IMR-90 (cell line): ENCODE data around the gene ATF7IP. TPM values are rescaled to one million over a fixed set of nuclear protein-coding genes. Genes with fewer than 3 reads are reported as not detected.

Source experiments
- ATAC-seq: fragments of 200-7000 bp; cut with Tn5 transposase; 2 replicates; pipeline ENCODE4 v1.9.1; 2020; ENCODE audit warnings: low read depth, mild to moderate bottlenecking, moderate library complexity
- BruUV-seq: library from RNA; stranded (reverse); fragments of 400-500 nt; replicated peaks from 2 replicates; lab custom pipeline; 2021; lab: Mats Ljungman, UMichigan
- CTCF ChIA-PET: fragments of 300-600 bp; formaldehyde crosslinking; extraction: SDS; loops from one replicate; lab custom pipeline; 2021; ENCODE audit warnings: antibody characterized with exemption; lab: Yijun Ruan, JAX
- POLR2A ChIA-PET: fragments of 300-600 bp; sonication (Branson Sonifier 250); formaldehyde crosslinking; loops from one replicate; lab custom pipeline; 2022; ENCODE audit warnings: antibody characterized with exemption; ENCODE audit not compliant: unreplicated experiment; lab: Charles Lee
- DNase-seq: peaks from one replicate; pipeline ENCODE4 v3.0.0; 2013
- H2AFZ ChIP-seq: replicated peaks from 2 replicates; pipeline ENCODE3; 2013; ENCODE audit warnings: low read length, mild to moderate bottlenecking; ENCODE audit not compliant: poor library complexity
- H2AK5ac ChIP-seq: 2 replicates; pipeline ENCODE4 v1.6.1; 2013; ENCODE audit warnings: low read depth, low read length, inconsistent platforms
- H2AK9ac ChIP-seq: replicated peaks from 2 replicates; pipeline ENCODE3; 2013; ENCODE audit warnings: mild to moderate bottlenecking, low read depth, low read length, moderate library complexity; ENCODE audit not compliant: poor library complexity
- H2BK120ac ChIP-seq: 2 replicates; pipeline ENCODE4 v1.6.1; 2013; ENCODE audit warnings: low read depth, low read length, inconsistent platforms
- H2BK15ac ChIP-seq: 3 replicates; pipeline ENCODE4 v1.6.1; 2013; ENCODE audit warnings: low read depth, low read length, inconsistent platforms
- H2BK20ac ChIP-seq: 2 replicates; pipeline ENCODE4 v1.6.1; 2013; ENCODE audit warnings: low read depth, mild to moderate bottlenecking, inconsistent platforms, low read length, moderate library complexity
- H2BK5ac ChIP-seq: 2 replicates; pipeline ENCODE4 v1.6.1; 2013; ENCODE audit warnings: mild to moderate bottlenecking, low read depth, low read length, inconsistent platforms; ENCODE audit not compliant: poor library complexity, severe bottlenecking
- H3K14ac ChIP-seq: replicated peaks from 2 replicates; pipeline ENCODE4 v1.6.1; 2013; ENCODE audit warnings: low read depth, low read length, inconsistent platforms
- H3K18ac ChIP-seq: 2 replicates; pipeline ENCODE4 v1.6.1; 2013; ENCODE audit warnings: low read depth, low read length, control low read depth
- H3K23ac ChIP-seq: 2 replicates; pipeline ENCODE4 v1.6.1; 2013; ENCODE audit warnings: low read depth, low read length, inconsistent platforms
- H3K27ac ChIP-seq: 2 replicates; pipeline ENCODE4 v1.5.1; 2013; ENCODE audit warnings: mild to moderate bottlenecking, control low read depth, low read length; ENCODE audit not compliant: insufficient read depth
- H3K27me3 ChIP-seq: 2 replicates; pipeline ENCODE4 v1.6.1; 2013; ENCODE audit warnings: low read length; ENCODE audit not compliant: control insufficient read depth, insufficient read depth
- H3K36me3 ChIP-seq: 2 replicates; pipeline ENCODE4 v1.6.1; 2013; ENCODE audit warnings: low read length, mixed read lengths; ENCODE audit not compliant: control insufficient read depth, insufficient read depth
- H3K4ac ChIP-seq: 2 replicates; pipeline ENCODE4 v1.6.1; 2013; ENCODE audit warnings: low read depth, low read length, inconsistent platforms
- H3K4me1 ChIP-seq: 2 replicates; pipeline ENCODE4 v1.6.1; 2013; ENCODE audit warnings: low read length, mixed read lengths; ENCODE audit not compliant: control insufficient read depth, insufficient read depth
- H3K4me2 ChIP-seq: 2 replicates; pipeline ENCODE4 v1.6.1; 2013; ENCODE audit warnings: low read depth, mild to moderate bottlenecking, control low read depth, low read length, moderate library complexity
- H3K4me3 ChIP-seq: 2 replicates; pipeline ENCODE4 v1.5.1; 2013; ENCODE audit warnings: low read depth, mild to moderate bottlenecking, control low read depth, low read length, moderate library complexity; ENCODE audit not compliant: insufficient read depth
- H3K56ac ChIP-seq: 2 replicates; pipeline ENCODE4 v1.6.1; 2013; ENCODE audit warnings: low read length, inconsistent platforms; ENCODE audit not compliant: insufficient read depth; ENCODE audit errors: extremely low read depth
- H3K79me1 ChIP-seq, 2 experiments: 2 replicates each; pipeline ENCODE4 v1.6.1; 2013; ENCODE audit warnings: low read length in 2 of 2, inconsistent platforms in 1 of 2, low read depth in 1 of 2
- H3K9ac ChIP-seq: 2 replicates; pipeline ENCODE4 v1.6.1; 2013; ENCODE audit warnings: low read depth, low read length, control low read depth
- H3K9me1 ChIP-seq: 2 replicates; pipeline ENCODE4 v1.6.1; 2013; ENCODE audit warnings: low read length, inconsistent platforms; ENCODE audit not compliant: insufficient read depth
- H3K9me3 ChIP-seq: 2 replicates; pipeline ENCODE4 v1.6.1; 2013; ENCODE audit warnings: low read length; ENCODE audit not compliant: control insufficient read depth, insufficient read depth
- H4K20me1 ChIP-seq: 2 replicates; pipeline ENCODE4 v1.6.1; 2013; ENCODE audit warnings: low read length, inconsistent platforms; ENCODE audit not compliant: insufficient read depth
- H4K5ac ChIP-seq: 2 replicates; pipeline ENCODE4 v1.6.1; 2013; ENCODE audit warnings: mild to moderate bottlenecking, low read depth, low read length, control low read depth
- H4K8ac ChIP-seq, 2 experiments: 2 replicates each; pipeline ENCODE4 v1.6.1; 2013; ENCODE audit warnings: low read depth in 2 of 2, low read length in 2 of 2, control low read depth in 1 of 2, inconsistent platforms in 1 of 2
- H4K91ac ChIP-seq: 2 replicates; pipeline ENCODE4 v1.6.1; 2013; ENCODE audit warnings: low read depth, low read length, inconsistent platforms; ENCODE audit not compliant: insufficient read depth
- MAZ ChIP-seq: IDR thresholded peaks from 2 replicates; pipeline ENCODE4 v1.6.1; 2012; ENCODE audit warnings: low read depth, mild to moderate bottlenecking, low read length, improper control_type of control experiment, moderate library complexity, borderline replicate concordance
- POLR2A ChIP-seq: IDR thresholded peaks from 2 replicates; pipeline ENCODE4 v1.6.1; 2012; ENCODE audit warnings: mild to moderate bottlenecking, low read depth, low read length
- WGBS, 2 experiments: methylation state at CpG; one replicate each; pipeline versions ENCODE4 v1.1.5 to v1.1.7; 2013; ENCODE audit warnings: missing lambda C conversion rate in 2 of 2; ENCODE audit not compliant: insufficient read length in 1 of 2; ENCODE audit errors: extremely low coverage in 2 of 2; 5-methylcytosine and 5-hydroxymethylcytosine counted together
- dilution Hi-C: fragments of 300-500 bp; cut with HindIII; formaldehyde crosslinking; loops from one replicate; pipeline ENCODE4 v1.14.3; 2018; ENCODE audit warnings: low sequenced_read_pairs; ENCODE audit not compliant: unreplicated experiment
- in situ Hi-C: fragments of 300-500 bp; cut with MboI; formaldehyde crosslinking; loops from 3 replicates; pipeline ENCODE4 v1.14.3; 2019; ENCODE audit warnings: low sequenced_read_pairs, inconsistent platforms, mixed read lengths
- intact Hi-C: fragments of 100-400 bp; cut with micrococcal nuclease; formaldehyde crosslinking; loops from 2 replicates; pipeline ENCODE4 v1.10.0; 2022
- polyA plus RNA-seq, 3 experiments: library from polyadenylated mRNA; depleted of rRNA; stranded (reverse); fragments of >200 nt; gene quantifications; 2 replicates each; pipeline ENCODE4 v1.2.3, GENCODE V29; 2012; ENCODE audit warnings: low replicate concordance in 1 of 3
- total RNA-seq: library from RNA; depleted of rRNA; stranded (reverse); fragments of >200 nt; gene quantifications from 2 replicates; pipeline ENCODE4 v1.2.3, GENCODE V29; 2012

The ATF7IP gene
- total and polyA plus RNA-seq, 2 of the 4 experiments (the other 2 are of a cell fraction), result 9.4 to 22.8 TPM

- TF ChIP-seq MAZ, result no peak
Observed at GRCh38 chr12:14418451-14418890, 53.0 kb downstream of the ATF7IP start (continued).

- Histone ChIP-seq H3K14ac (no peak overlapping the region), H4K8ac (no peak overlapping the region), H3K4me3 (no peak overlapping the region), H2BK120ac (no peak overlapping the region), H3K4ac (no peak overlapping the region), H3K23ac (no peak overlapping the region), H2BK15ac (no peak overlapping the region), H2BK20ac (no peak overlapping the region), H3K18ac (no peak overlapping the region), H2BK5ac (no peak overlapping the region), H2AK5ac (no peak overlapping the region), H3K9me3 (peaks cover 6% of the 10 kb centered on the region), H2AFZ (no peak overlapping the region), H3K79me1 (peaks cover 30 to 39% of the 10 kb centered on the region in 2 experiments), H3K9ac (no peak overlapping the region), H4K91ac (no peak overlapping the region), H4K5ac (no peak overlapping the region), H3K9me1 (no peaks in the 10 kb centered on the region), H4K20me1 (no peaks in the 10 kb centered on the region; the same call in 1 of the 2 replicates), H3K27me3 (no peaks in the 10 kb centered on the region), H3K4me2 (no peak overlapping the region), H2AK9ac (no peak overlapping the region), H3K56ac (no peak overlapping the region), H3K36me3 (peaks cover 11% of the 10 kb centered on the region), H3K27ac (no peak overlapping the region), H3K4me1 (no peaks in the 10 kb centered on the region)
- dilution Hi-C loops (no loop called here), in situ Hi-C loops (no loop called here), intact Hi-C loops (no loop called here)
- no peak for ATAC-seq
- POLR2A ChIA-PET, result no interaction called here
- no TSS peak for BruUV-seq
- no CpG with 5 or more reads among the region's 4 CpGs for WGBS, 2 experiments
- TF ChIP-seq POLR2A, result no peak
- DNase-seq, result no peak
- CTCF ChIA-PET, result no interaction called here
Observed at GRCh38 chr12:14422516-14423230, 57.2 kb downstream of the ATF7IP start.
